ENCODE data around the gene RHOBTB3. TPM values are rescaled to one million over a fixed set of nuclear protein-coding genes. Genes with fewer than 3 reads are reported as not detected.
A peak's percentile ranks its signal among the peaks of the same experiment; 100 is the strongest.

Gene RHOBTB3
- total RNA-seq, 1 experiment from 2014 or later, result 85.6 TPM

DNA sequence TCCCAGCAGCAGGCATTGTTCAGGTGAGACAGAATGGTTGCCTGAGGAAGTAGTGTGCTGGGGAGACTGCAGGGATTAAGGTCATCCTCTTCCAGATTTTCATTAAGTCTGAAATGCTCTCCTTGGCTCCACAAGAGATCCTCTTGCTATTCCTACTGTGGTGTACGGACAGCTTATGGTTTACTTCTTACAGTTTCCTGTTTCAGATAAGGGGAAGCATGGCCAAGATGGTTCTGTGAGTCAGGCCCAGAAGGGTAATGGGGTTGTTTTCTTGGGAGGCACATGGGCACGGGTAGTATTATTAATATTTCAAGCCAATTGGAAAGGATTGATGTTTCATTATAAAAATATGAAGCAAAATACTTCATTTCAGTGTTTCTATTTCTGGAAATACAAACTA, 48.5 kb downstream of the RHOBTB3 start:
- Histone ChIP-seq H3K27me3 (replicated peaks; ENCODE audit: control insufficient read depth, insufficient read depth, low read length) (no peaks in the 10 kb centered on the region), H3K36me3 (ENCODE audit: control insufficient read depth, insufficient read depth, low read length) (no peaks in the 10 kb centered on the region; the same call in 1 of the 2 replicates), H3K4me3 (ENCODE audit: low read depth, low read length) (no peak overlapping the region), H3K9me3 (no peaks in the 10 kb centered on the region), H3K4me1 (no peaks in the 10 kb centered on the region)
- TF ChIP-seq, protein P1, sequence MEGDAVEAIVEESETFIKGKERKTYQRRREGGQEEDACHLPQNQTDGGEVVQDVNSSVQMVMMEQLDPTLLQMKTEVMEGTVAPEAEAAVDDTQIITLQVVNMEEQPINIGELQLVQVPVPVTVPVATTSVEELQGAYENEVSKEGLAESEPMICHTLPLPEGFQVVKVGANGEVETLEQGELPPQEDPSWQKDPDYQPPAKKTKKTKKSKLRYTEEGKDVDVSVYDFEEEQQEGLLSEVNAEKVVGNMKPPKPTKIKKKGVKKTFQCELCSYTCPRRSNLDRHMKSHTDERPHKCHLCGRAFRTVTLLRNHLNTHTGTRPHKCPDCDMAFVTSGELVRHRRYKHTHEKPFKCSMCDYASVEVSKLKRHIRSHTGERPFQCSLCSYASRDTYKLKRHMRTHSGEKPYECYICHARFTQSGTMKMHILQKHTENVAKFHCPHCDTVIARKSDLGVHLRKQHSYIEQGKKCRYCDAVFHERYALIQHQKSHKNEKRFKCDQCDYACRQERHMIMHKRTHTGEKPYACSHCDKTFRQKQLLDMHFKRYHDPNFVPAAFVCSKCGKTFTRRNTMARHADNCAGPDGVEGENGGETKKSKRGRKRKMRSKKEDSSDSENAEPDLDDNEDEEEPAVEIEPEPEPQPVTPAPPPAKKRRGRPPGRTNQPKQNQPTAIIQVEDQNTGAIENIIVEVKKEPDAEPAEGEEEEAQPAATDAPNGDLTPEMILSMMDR (IDR thresholded peaks at IDR 0.05; ENCODE audit: insufficient read depth in 1 of 2, low read depth in 1 of 2, low read length in 1 of 2, severe bottlenecking in 1 of 2, unreplicated experiment in 1 of 2), result no peak
- ChIA-PET CTCF (no interaction called here), POLR2A (no interaction called here)
- DNase-seq, result no peak
- H3K4me3 Mint-ChIP-seq (ENCODE audit: unreplicated experiment), result no peak overlapping the region
- H3K4me1 Mint-ChIP-seq (ENCODE audit: low read depth, unreplicated experiment), result no peaks in the 10 kb centered on the region
- no TSS peak for BruUV-seq (replicated peaks)
- H3K9me3 Mint-ChIP-seq (ENCODE audit: unreplicated experiment), result no peaks in the 10 kb centered on the region
- intact Hi-C loops (cut with micrococcal nuclease; ENCODE audit: unreplicated experiment), result loop anchor here (2.0 kb wide), 2 partner anchors 115 to 557 kb away; no protein-coding TSS in a partner anchor
- H3K27me3 Mint-ChIP-seq (ENCODE audit: insufficient read depth, unreplicated experiment), result no peaks in the 10 kb centered on the region
- peak overlapping the region; percentile 15 for H3K27ac Mint-ChIP-seq (ENCODE audit: unreplicated experiment)
- peaks cover 25% of the 10 kb centered on the region for H3K36me3 Mint-ChIP-seq (ENCODE audit: insufficient read depth, unreplicated experiment)

DNA sequence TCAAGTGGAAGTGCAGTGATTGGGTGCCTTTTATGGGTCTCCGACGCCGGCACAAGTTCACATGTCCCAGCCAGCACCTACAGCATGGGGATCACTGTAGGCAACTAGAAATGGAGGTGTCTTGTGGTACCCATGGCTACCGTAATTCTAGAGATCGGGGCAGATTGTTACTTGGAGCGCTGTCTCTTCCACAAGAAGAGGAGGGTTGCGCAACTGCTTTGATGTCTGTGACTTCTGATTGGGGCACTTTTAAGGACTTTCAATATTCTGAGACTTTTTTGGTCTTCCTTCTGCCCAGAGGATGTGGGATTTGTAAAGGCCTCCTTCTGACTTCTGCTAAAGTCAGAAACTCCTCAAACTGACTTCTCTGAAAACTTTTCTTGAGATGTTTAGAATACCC, 49.5 kb downstream of the RHOBTB3 start:
- Mint-ChIP-seq H3K27me3 (ENCODE audit: insufficient read depth, unreplicated experiment) (no peaks in the 10 kb centered on the region), H3K36me3 (ENCODE audit: insufficient read depth, unreplicated experiment) (peaks cover 34% of the 10 kb centered on the region), H3K4me3 (ENCODE audit: unreplicated experiment) (no peak overlapping the region), H3K9me3 (ENCODE audit: unreplicated experiment) (no peaks in the 10 kb centered on the region), H3K4me1 (ENCODE audit: low read depth, unreplicated experiment) (no peaks in the 10 kb centered on the region), H3K27ac (ENCODE audit: unreplicated experiment) (no peak overlapping the region)
- no TSS peak for BruUV-seq (replicated peaks)
- no peaks in the 10 kb centered on the region for H3K9me3 ChIP-seq
- TF ChIP-seq, protein P1 (IDR thresholded peaks at IDR 0.05; ENCODE audit: insufficient read depth in 1 of 2, low read depth in 1 of 2, low read length in 1 of 2, severe bottlenecking in 1 of 2, unreplicated experiment in 1 of 2), result no peak
- intact Hi-C loops (cut with micrococcal nuclease; ENCODE audit: unreplicated experiment), result loop anchor here (2.0 kb wide), 2 partner anchors 116 to 556 kb away; no protein-coding TSS in a partner anchor
- H3K4me3 ChIP-seq (ENCODE audit: low read depth, low read length), result no peak overlapping the region
- no peaks in the 10 kb centered on the region for H3K4me1 ChIP-seq
- DNase-seq, result no peak
- no peaks in the 10 kb centered on the region; the same call in 1 of the 2 replicates for H3K36me3 ChIP-seq (ENCODE audit: control insufficient read depth, insufficient read depth, low read length)
- POLR2A ChIA-PET, result no interaction called here
- CTCF ChIA-PET, result interaction anchor here (0.8 to 1.9 kb wide), 23 partner anchors 10 to 521 kb away, joined by 3 to 35 read pairs (median 5); partner anchors contain the start of genes GLRX, RFESD and RHOBTB3
- H3K27me3 ChIP-seq (replicated peaks; ENCODE audit: control insufficient read depth, insufficient read depth, low read length), result no peaks in the 10 kb centered on the region

DNA sequence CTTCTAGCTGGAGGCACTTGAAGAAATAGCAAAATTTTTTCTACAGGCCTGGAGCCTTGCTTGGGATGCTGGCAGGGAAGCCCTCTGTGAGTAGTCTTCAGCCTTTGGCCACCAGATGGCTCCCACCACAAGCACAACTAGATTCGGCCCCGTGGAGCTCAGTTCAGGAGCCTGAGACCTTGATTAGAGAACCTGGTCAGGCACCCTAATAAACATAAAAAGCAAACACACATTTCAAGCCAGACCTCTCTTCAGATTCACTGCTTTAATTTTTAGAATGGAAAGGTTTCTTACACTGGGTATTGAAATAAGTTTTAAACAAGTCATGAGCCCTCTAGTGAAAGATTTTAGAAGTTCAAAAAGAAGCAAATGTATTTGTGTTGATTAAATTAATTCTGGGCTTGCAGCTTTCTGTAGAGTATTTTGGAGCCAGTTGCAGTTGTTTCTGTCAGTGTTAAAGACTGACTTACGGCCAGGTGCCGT, 50.0 kb downstream of the RHOBTB3 start:
- H3K27me3 ChIP-seq (replicated peaks; ENCODE audit: control insufficient read depth, insufficient read depth, low read length), result no peaks in the 10 kb centered on the region
- ChIA-PET CTCF (interaction anchor here (0.5 to 1.9 kb wide), 27 partner anchors 10 to 520 kb away, joined by 3 to 35 read pairs (median 5); partner anchors contain the start of genes GLRX, RFESD and RHOBTB3), POLR2A (no interaction called here)
- H3K27ac Mint-ChIP-seq (ENCODE audit: unreplicated experiment), result no peak overlapping the region
- DNase-seq, result peak; percentile 82 to 84
- BruUV-seq (replicated peaks), result no TSS peak
- TF ChIP-seq, protein P1 (IDR thresholded peaks at IDR 0.05; ENCODE audit: insufficient read depth in 1 of 2, low read depth in 1 of 2, low read length in 1 of 2, severe bottlenecking in 1 of 2, unreplicated experiment in 1 of 2), result peak; percentile 89 to 95
- no peaks in the 10 kb centered on the region; the same call in 1 of the 2 replicates for H3K36me3 ChIP-seq (ENCODE audit: control insufficient read depth, insufficient read depth, low read length)
- no peaks in the 10 kb centered on the region for H3K4me1 Mint-ChIP-seq (ENCODE audit: low read depth, unreplicated experiment)
- no peaks in the 10 kb centered on the region for H3K4me1 ChIP-seq
- intact Hi-C loops (cut with micrococcal nuclease; ENCODE audit: unreplicated experiment), result loop anchor here (1.0 to 2.0 kb wide), 8 partner anchors 22 to 556 kb away; partner anchors contain the start of gene GLRX
- H3K36me3 Mint-ChIP-seq (ENCODE audit: insufficient read depth, unreplicated experiment), result peaks cover 40% of the 10 kb centered on the region
- no peak overlapping the region for H3K4me3 Mint-ChIP-seq (ENCODE audit: unreplicated experiment)
- H3K9me3 Mint-ChIP-seq (ENCODE audit: unreplicated experiment), result no peaks in the 10 kb centered on the region
- no peaks in the 10 kb centered on the region for H3K27me3 Mint-ChIP-seq (ENCODE audit: insufficient read depth, unreplicated experiment)
- H3K4me3 ChIP-seq (ENCODE audit: low read depth, low read length), result no peak overlapping the region
- H3K9me3 ChIP-seq, result no peaks in the 10 kb centered on the region
